ENCODE data around the gene WDR20. TPM values are rescaled to one million over a fixed set of nuclear protein-coding genes. Genes with fewer than 3 reads are reported as not detected.
A peak's percentile ranks its signal among the peaks of the same experiment; 100 is the strongest.

The WDR20 gene
- total RNA-seq, 3 donors from 2014 or later, result 19.5 to 42.0 (median 24.6) TPM

GRCh38 chr14:102182936-102183619 is 43.4 kb downstream of the WDR20 start:
- H3K27ac ChIP-seq, result no peak overlapping the region
- H3K4me3 ChIP-seq, result no peak overlapping the region
- TF ChIP-seq, protein P1, sequence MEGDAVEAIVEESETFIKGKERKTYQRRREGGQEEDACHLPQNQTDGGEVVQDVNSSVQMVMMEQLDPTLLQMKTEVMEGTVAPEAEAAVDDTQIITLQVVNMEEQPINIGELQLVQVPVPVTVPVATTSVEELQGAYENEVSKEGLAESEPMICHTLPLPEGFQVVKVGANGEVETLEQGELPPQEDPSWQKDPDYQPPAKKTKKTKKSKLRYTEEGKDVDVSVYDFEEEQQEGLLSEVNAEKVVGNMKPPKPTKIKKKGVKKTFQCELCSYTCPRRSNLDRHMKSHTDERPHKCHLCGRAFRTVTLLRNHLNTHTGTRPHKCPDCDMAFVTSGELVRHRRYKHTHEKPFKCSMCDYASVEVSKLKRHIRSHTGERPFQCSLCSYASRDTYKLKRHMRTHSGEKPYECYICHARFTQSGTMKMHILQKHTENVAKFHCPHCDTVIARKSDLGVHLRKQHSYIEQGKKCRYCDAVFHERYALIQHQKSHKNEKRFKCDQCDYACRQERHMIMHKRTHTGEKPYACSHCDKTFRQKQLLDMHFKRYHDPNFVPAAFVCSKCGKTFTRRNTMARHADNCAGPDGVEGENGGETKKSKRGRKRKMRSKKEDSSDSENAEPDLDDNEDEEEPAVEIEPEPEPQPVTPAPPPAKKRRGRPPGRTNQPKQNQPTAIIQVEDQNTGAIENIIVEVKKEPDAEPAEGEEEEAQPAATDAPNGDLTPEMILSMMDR (IDR thresholded peaks at IDR 0.05), result no peak
- TF ChIP-seq POLR2AphosphoS5 (IDR thresholded peaks at IDR 0.05) (no peak), POLR2A (IDR thresholded peaks at IDR 0.05) (no peak)
- peaks cover 0 to 5% of the 10 kb centered on the region in 2 donors for H3K4me1 ChIP-seq
- no peaks in the 10 kb centered on the region for H3K36me3 ChIP-seq
- H3K9me3 ChIP-seq, result no peaks in the 10 kb centered on the region
- no peaks in the 10 kb centered on the region for H3K27me3 ChIP-seq
- intact Hi-C loops (cut with DNase I; ENCODE audit: low total_unique reads), result no loop called here
- no peak for DNase-seq (ENCODE audit: low spot score in 2 of 2)

GRCh38 chr14:102183886-102184285 is 44.2 kb downstream of the WDR20 start:
- no peaks in the 10 kb centered on the region for H3K27me3 ChIP-seq
- DNase-seq (ENCODE audit: low spot score in 2 of 2), result no peak
- no peak overlapping the region for H3K27ac ChIP-seq
- TF ChIP-seq, protein P1 (IDR thresholded peaks at IDR 0.05), result no peak
- TF ChIP-seq POLR2AphosphoS5 (IDR thresholded peaks at IDR 0.05), result no peak
- no peak for TF ChIP-seq POLR2A (IDR thresholded peaks at IDR 0.05)
- no peaks in the 10 kb centered on the region for H3K9me3 ChIP-seq
- H3K4me1 ChIP-seq, result peaks cover 0 to 5% of the 10 kb centered on the region in 2 donors
- H3K36me3 ChIP-seq, result no peaks in the 10 kb centered on the region
- H3K4me3 ChIP-seq, result no peak overlapping the region
- intact Hi-C loops (cut with DNase I; ENCODE audit: low total_unique reads), result no loop called here

- no peaks in the 10 kb centered on the region for H3K9me3 ChIP-seq
- no peak overlapping the region for H3K4me3 ChIP-seq
- no peak for TF ChIP-seq POLR2A (IDR thresholded peaks at IDR 0.05)
- H3K27me3 ChIP-seq, result no peaks in the 10 kb centered on the region
- no peak for DNase-seq (ENCODE audit: low spot score in 2 of 2)
- no peak overlapping the region for H3K27ac ChIP-seq
- H3K4me1 ChIP-seq, result peaks cover 0 to 5% of the 10 kb centered on the region in 2 donors
- intact Hi-C loops (cut with DNase I; ENCODE audit: low total_unique reads), result no loop called here
- no peaks in the 10 kb centered on the region for H3K36me3 ChIP-seq
These were observed 44.8 kb downstream of the WDR20 start for GRCh38 chr14:102184316-102185035.

DNA sequence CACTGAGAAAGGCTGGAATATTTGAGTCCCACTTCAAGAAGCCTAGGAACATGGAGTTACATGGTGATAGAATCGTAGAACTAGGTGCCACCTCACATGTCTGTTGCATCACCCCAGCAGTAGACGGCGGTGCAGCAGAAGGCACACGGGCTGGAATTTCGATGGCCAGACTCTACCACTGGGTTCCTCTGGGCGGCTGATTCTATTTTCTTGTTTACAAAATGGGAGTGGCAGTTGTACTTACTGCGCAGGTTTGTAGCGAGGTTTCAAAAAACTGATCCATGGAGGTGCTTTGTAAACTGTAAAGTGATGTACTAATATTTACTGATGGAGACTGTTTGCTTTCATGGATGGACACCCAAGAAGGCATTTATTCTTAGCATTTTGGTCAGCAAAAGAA is 45.7 kb downstream of the WDR20 start:
- Histone ChIP-seq H3K36me3 (no peaks in the 10 kb centered on the region), H3K4me3 (no peak overlapping the region), H3K4me1 (peaks cover 0 to 5% of the 10 kb centered on the region in 2 donors), H3K27ac (no peak overlapping the region), H3K9me3 (no peaks in the 10 kb centered on the region), H3K27me3 (no peaks in the 10 kb centered on the region)
- intact Hi-C loops (cut with DNase I; ENCODE audit: low total_unique reads), result no loop called here
- TF ChIP-seq POLR2AphosphoS5 (IDR thresholded peaks at IDR 0.05) (no peak), POLR2A (IDR thresholded peaks at IDR 0.05) (no peak)
- TF ChIP-seq, protein P1 (IDR thresholded peaks at IDR 0.05), result no peak
- DNase-seq (ENCODE audit: low spot score in 2 of 2), result no peak

- Histone ChIP-seq H3K27ac (peak overlapping the region; percentile 43 to 69), H3K9me3 (no peaks in the 10 kb centered on the region), H3K27me3 (no peaks in the 10 kb centered on the region), H3K4me3 (no peak overlapping the region), H3K4me1 (peaks cover 0 to 5% of the 10 kb centered on the region in 2 donors), H3K36me3 (no peaks in the 10 kb centered on the region)
- TF ChIP-seq POLR2A (IDR thresholded peaks at IDR 0.05), result no peak
- no peak for TF ChIP-seq POLR2AphosphoS5 (IDR thresholded peaks at IDR 0.05)
- TF ChIP-seq, protein P1 (IDR thresholded peaks at IDR 0.05), result no peak
- intact Hi-C loops (cut with DNase I; ENCODE audit: low total_unique reads), result no loop called here
- no peak for DNase-seq (ENCODE audit: low spot score in 2 of 2)
These were observed 47.3 kb downstream of the WDR20 start for GRCh38 chr14:102187044-102187443.

All from breast epithelium (tissue), 4 donors.